Trophoblast cell (in vitro differentiated cells and primary cell): ENCODE results near the gene NCR3LG1.
A peak's percentile ranks its signal among the peaks of the same experiment; 100 is the strongest.

Experiments
- DNase-seq, 2 donors: peaks; one replicate each; pipeline ENCODE4 v3.0.0-alpha.2; 2016
- H2AFZ ChIP-seq: 2 replicates; pipeline ENCODE4 v1.6.1; 2013; ENCODE audit warnings: low read length, moderate library complexity, mild to moderate bottlenecking; ENCODE audit not compliant: insufficient read depth, poor library complexity
- H2AK5ac ChIP-seq: 2 replicates; pipeline ENCODE4 v1.6.1; 2013; ENCODE audit warnings: mild to moderate bottlenecking, low read length
- H2BK120ac ChIP-seq: 2 replicates; pipeline ENCODE4 v1.6.1; 2013; ENCODE audit warnings: low read length, mild to moderate bottlenecking, moderate library complexity; ENCODE audit not compliant: insufficient read depth, poor library complexity
- H2BK12ac ChIP-seq: 2 replicates; pipeline ENCODE4 v1.6.1; 2013; ENCODE audit warnings: mild to moderate bottlenecking, low read length, moderate library complexity
- H2BK5ac ChIP-seq: 2 replicates; pipeline ENCODE4 v1.6.1; 2013; ENCODE audit warnings: low read length, low read depth, moderate library complexity, mild to moderate bottlenecking; ENCODE audit not compliant: poor library complexity
- H3K14ac ChIP-seq: 2 replicates; pipeline ENCODE4 v1.6.1; 2013; ENCODE audit warnings: mild to moderate bottlenecking, low read length
- H3K18ac ChIP-seq: 2 replicates; pipeline ENCODE4 v1.6.1; 2013; ENCODE audit warnings: mild to moderate bottlenecking, low read length
- H3K23ac ChIP-seq: 2 replicates; pipeline ENCODE4 v1.6.1; 2013; ENCODE audit warnings: low read length
- H3K27ac ChIP-seq: 2 replicates; pipeline ENCODE4 v1.5.1; 2013; ENCODE audit warnings: low read depth, mild to moderate bottlenecking, inconsistent platforms, low read length, moderate library complexity
- H3K27me3 ChIP-seq: 2 replicates; pipeline ENCODE4 v1.6.1; 2013; ENCODE audit warnings: inconsistent platforms, mild to moderate bottlenecking, low read length, moderate library complexity; ENCODE audit not compliant: insufficient read depth
- H3K36me3 ChIP-seq, 2 experiments: 1 replicate in 1 of 2; 2 replicates in 1 of 2; pipeline ENCODE4 v1.6.1; 2013; ENCODE audit warnings: low read length in 2 of 2, mild to moderate bottlenecking in 2 of 2, moderate library complexity in 1 of 2; ENCODE audit not compliant: insufficient read depth in 2 of 2, control insufficient read depth in 1 of 2
- H3K4ac ChIP-seq: 2 replicates; pipeline ENCODE4 v1.6.1; 2013; ENCODE audit warnings: low read depth, mild to moderate bottlenecking, low read length, moderate library complexity
- H3K4me1 ChIP-seq, 2 experiments: 1 replicate in 1 of 2; 2 replicates in 1 of 2; pipeline ENCODE4 v1.6.1; 2013; ENCODE audit warnings: low read length in 2 of 2, mild to moderate bottlenecking in 2 of 2, moderate library complexity in 1 of 2; ENCODE audit not compliant: insufficient read depth in 2 of 2, control insufficient read depth in 1 of 2
- H3K4me2 ChIP-seq: 2 replicates; pipeline ENCODE4 v1.6.1; 2013; ENCODE audit warnings: inconsistent platforms, mild to moderate bottlenecking, low read length, moderate library complexity
- H3K4me3 ChIP-seq: 2 replicates; pipeline ENCODE4 v1.5.1; 2013; ENCODE audit warnings: mild to moderate bottlenecking, low read depth, low read length, inconsistent platforms
- H3K79me1 ChIP-seq: one replicate; pipeline ENCODE4 v1.6.1; 2013; ENCODE audit warnings: low read length
- H3K79me2 ChIP-seq: 2 replicates; pipeline ENCODE4 v1.6.1; 2013; ENCODE audit warnings: low read length, mild to moderate bottlenecking; ENCODE audit not compliant: control insufficient read depth, insufficient read depth, poor library complexity
- H3K9ac ChIP-seq: 2 replicates; pipeline ENCODE4 v1.6.1; 2013; ENCODE audit warnings: mild to moderate bottlenecking, low read length
- H3K9me3 ChIP-seq: 2 replicates; pipeline ENCODE4 v1.6.1; 2013; ENCODE audit warnings: low read depth, mild to moderate bottlenecking, control low read depth, inconsistent platforms, low read length; ENCODE audit not compliant: insufficient read depth
- H4K12ac ChIP-seq: 2 replicates; pipeline ENCODE4 v1.6.1; 2013; ENCODE audit warnings: low read depth, mild to moderate bottlenecking, low read length, moderate library complexity
- H4K8ac ChIP-seq: 2 replicates; pipeline ENCODE4 v1.6.1; 2013; ENCODE audit warnings: low read depth, mild to moderate bottlenecking, low read length, moderate library complexity
- H4K91ac ChIP-seq: one replicate; pipeline ENCODE4 v1.6.1; 2013; ENCODE audit warnings: low read depth, mild to moderate bottlenecking, low read length, moderate library complexity
- WGBS: extraction: QIAGEN DNeasy Blood & Tissue Kit; methylation state at CpG from one replicate; pipeline ENCODE4 v1.1.7; 2013; ENCODE audit warnings: missing lambda C conversion rate; ENCODE audit not compliant: insufficient read length, insufficient coverage; ENCODE audit errors: extremely low coverage; 5-methylcytosine and 5-hydroxymethylcytosine counted together

Gene NCR3LG1

GRCh38 chr11:17410606-17411379 lies 59.2 kb downstream of the NCR3LG1 start:
- no peak overlapping the region for H2BK5ac ChIP-seq
- H3K4ac ChIP-seq: no peak overlapping the region
- H3K27me3 ChIP-seq: no peaks in the 10 kb centered on the region
- H3K18ac ChIP-seq: no peak overlapping the region
- H4K8ac ChIP-seq: no peak overlapping the region
- no peak overlapping the region for H4K12ac ChIP-seq
- H3K14ac ChIP-seq: no peak overlapping the region
- no peak overlapping the region for H2AK5ac ChIP-seq
- H3K4me2 ChIP-seq: no peak overlapping the region
- no peaks in the 10 kb centered on the region for H3K79me1 ChIP-seq
- no peaks in the 10 kb centered on the region for H3K4me1 ChIP-seq
- H3K23ac ChIP-seq: no peak overlapping the region
- no peak overlapping the region for H3K27ac ChIP-seq
- H3K9me3 ChIP-seq: no peaks in the 10 kb centered on the region
- H2AFZ ChIP-seq: no peak overlapping the region
- H3K9ac ChIP-seq: no peak overlapping the region
- H3K79me2 ChIP-seq: no peaks in the 10 kb centered on the region
- no peak for DNase-seq
- H3K36me3 ChIP-seq: no peaks in the 10 kb centered on the region
- H4K91ac ChIP-seq: no peak overlapping the region
- no peak overlapping the region for H3K4me3 ChIP-seq
- WGBS: no CpG with 5 or more reads among the region's 11 CpGs
- H2BK12ac ChIP-seq: no peak overlapping the region
- H2BK120ac ChIP-seq: no peak overlapping the region

DNA sequence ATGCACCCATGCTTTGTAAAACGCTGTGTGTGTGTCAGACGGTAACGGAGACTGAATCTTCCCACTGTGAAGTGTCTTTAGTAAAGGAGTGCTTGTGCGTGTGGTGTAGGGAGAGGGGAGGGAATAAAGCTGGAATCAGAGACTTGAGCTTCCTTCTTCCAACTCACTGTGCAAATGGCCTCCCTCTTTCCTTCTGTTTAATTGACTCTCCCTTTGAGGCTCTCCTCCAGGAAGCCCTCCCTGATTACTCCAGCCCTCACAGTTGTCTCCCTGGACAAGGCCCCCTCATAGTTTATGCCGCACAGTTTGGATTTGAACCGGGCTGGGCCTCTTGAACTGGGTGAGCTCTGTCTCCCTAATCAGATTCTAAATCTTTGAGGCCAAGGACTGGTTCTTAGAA lies 59.8 kb downstream of the NCR3LG1 start:
- DNase-seq: no peak
- Histone ChIP-seq H3K4me2 (no peak overlapping the region), H2AK5ac (no peak overlapping the region), H2BK5ac (no peak overlapping the region), H3K9ac (no peak overlapping the region), H3K27me3 (no peaks in the 10 kb centered on the region), H2AFZ (no peak overlapping the region), H3K18ac (no peak overlapping the region), H3K79me2 (no peaks in the 10 kb centered on the region), H3K4me1 (no peaks in the 10 kb centered on the region), H3K23ac (no peak overlapping the region), H3K79me1 (no peaks in the 10 kb centered on the region), H3K4me3 (no peak overlapping the region), H3K4ac (no peak overlapping the region), H4K91ac (no peak overlapping the region), H3K14ac (no peak overlapping the region), H2BK120ac (no peak overlapping the region), H3K36me3 (no peaks in the 10 kb centered on the region), H4K12ac (no peak overlapping the region), H3K9me3 (no peaks in the 10 kb centered on the region), H4K8ac (no peak overlapping the region), H2BK12ac (no peak overlapping the region), H3K27ac (no peak overlapping the region)
- no CpG with 5 or more reads among the region's 6 CpGs for WGBS

GRCh38 chr11:17412488-17413180 lies 61.0 kb downstream of the NCR3LG1 start:
- Histone ChIP-seq H2BK5ac (no peak overlapping the region), H3K23ac (no peak overlapping the region), H3K4ac (no peak overlapping the region), H4K91ac (no peak overlapping the region), H3K18ac (no peak overlapping the region), H3K9me3 (no peaks in the 10 kb centered on the region), H3K4me2 (no peak overlapping the region), H2BK120ac (no peak overlapping the region), H3K4me1 (no peaks in the 10 kb centered on the region), H3K27ac (no peak overlapping the region), H2AFZ (no peak overlapping the region), H3K79me1 (no peaks in the 10 kb centered on the region), H3K9ac (no peak overlapping the region), H3K27me3 (no peaks in the 10 kb centered on the region), H3K36me3 (no peaks in the 10 kb centered on the region), H2BK12ac (no peak overlapping the region), H2AK5ac (no peak overlapping the region), H3K4me3 (peak overlapping the region; percentile 18), H4K8ac (no peak overlapping the region), H4K12ac (no peak overlapping the region), H3K79me2 (no peaks in the 10 kb centered on the region), H3K14ac (no peak overlapping the region)
- DNase-seq: no peak
- no CpG with 5 or more reads among the region's 9 CpGs for WGBS

GRCh38 chr11:17413414-17414316 lies 62.1 kb downstream of the NCR3LG1 start:
- no CpG with 5 or more reads among the region's 15 CpGs for WGBS
- Histone ChIP-seq H3K4me3 (peak overlapping the region; percentile 25), H4K12ac (no peak overlapping the region), H3K4me1 (no peaks in the 10 kb centered on the region), H4K8ac (no peak overlapping the region), H2AFZ (no peak overlapping the region), H3K27me3 (no peaks in the 10 kb centered on the region), H3K36me3 (no peaks in the 10 kb centered on the region), H3K4me2 (no peak overlapping the region), H3K79me1 (no peaks in the 10 kb centered on the region), H4K91ac (no peak overlapping the region), H3K14ac (no peak overlapping the region), H2AK5ac (no peak overlapping the region), H3K9me3 (no peaks in the 10 kb centered on the region), H3K9ac (no peak overlapping the region), H3K23ac (no peak overlapping the region), H3K79me2 (no peaks in the 10 kb centered on the region), H2BK12ac (no peak overlapping the region), H3K27ac (no peak overlapping the region), H3K4ac (no peak overlapping the region), H2BK120ac (no peak overlapping the region), H2BK5ac (no peak overlapping the region), H3K18ac (no peak overlapping the region)
- no peak for DNase-seq
